ENCODE data around the gene OSBPL5.

OSBPL5 gene

DNA sequence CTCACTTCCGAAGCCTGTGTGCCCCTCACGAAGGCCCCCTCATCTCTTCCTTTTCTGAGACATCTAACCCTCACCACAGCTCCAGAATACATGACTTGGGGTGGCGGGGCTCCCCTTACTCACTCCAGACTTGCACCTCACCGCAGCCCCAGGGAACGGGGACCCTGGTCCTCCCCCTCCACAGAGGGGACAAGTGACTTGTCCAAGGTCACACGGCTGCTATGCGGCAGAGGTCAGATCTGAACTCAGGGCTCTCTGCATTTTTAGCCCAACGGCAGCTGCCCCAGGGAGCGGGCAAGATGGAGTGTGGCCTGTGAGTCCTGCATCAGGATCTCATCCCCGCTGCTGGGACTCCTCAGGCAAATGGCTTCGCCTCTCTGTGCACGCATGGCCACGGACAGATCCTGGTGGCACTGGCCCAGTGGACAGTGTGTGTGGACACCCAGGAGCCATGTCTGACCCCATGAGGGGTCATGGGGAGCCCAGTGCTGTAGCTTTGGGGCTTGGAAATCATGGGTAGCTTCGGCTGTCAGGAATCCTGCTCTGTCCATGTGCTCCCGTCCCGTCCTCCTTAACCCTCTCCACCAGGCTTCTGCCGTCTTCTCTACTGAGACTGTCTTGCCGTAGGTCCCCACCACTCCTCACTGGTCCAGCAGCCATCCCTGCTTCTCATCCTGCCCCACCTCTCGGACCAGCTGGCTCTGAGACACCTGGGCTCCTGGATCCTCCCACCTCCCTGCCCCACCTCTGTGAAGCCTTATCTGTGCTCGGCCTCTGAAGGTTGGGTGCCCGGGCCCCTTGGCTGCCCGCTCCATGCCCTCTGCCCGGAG, 59.9 kb downstream of the OSBPL5 start:
- Histone ChIP-seq H3K27ac (ENCODE audit: poor library complexity, severe bottlenecking) (no peak overlapping the region), H3K4me1 (ENCODE audit: insufficient read depth, poor library complexity, severe bottlenecking) (no peaks in the 10 kb centered on the region), H3K27me3 (ENCODE audit: insufficient read depth, poor library complexity, severe bottlenecking) (no peaks in the 10 kb centered on the region), H3K9me3 (ENCODE audit: severe bottlenecking) (no peaks in the 10 kb centered on the region), H3K4me3 (ENCODE audit: severe bottlenecking) (no peak overlapping the region), H3K36me3 (ENCODE audit: low read depth) (no peaks in the 10 kb centered on the region)
- ATAC-seq (ENCODE audit: low read depth), result no peak
- TF ChIP-seq CTCF (IDR thresholded peaks at IDR 0.05; ENCODE audit: poor library complexity, severe bottlenecking), result no peak
- peak; percentile 54 for DNase-seq (ENCODE audit: low spot score)

- TF ChIP-seq CTCF (IDR thresholded peaks at IDR 0.05; ENCODE audit: poor library complexity, severe bottlenecking), result no peak
- H3K4me1 ChIP-seq (ENCODE audit: insufficient read depth, poor library complexity, severe bottlenecking), result no peaks in the 10 kb centered on the region
- no peaks in the 10 kb centered on the region for H3K27me3 ChIP-seq (ENCODE audit: insufficient read depth, poor library complexity, severe bottlenecking)
- peak; percentile 57 for DNase-seq (ENCODE audit: low spot score)
- H3K36me3 ChIP-seq (ENCODE audit: low read depth), result no peaks in the 10 kb centered on the region
- H3K27ac ChIP-seq (ENCODE audit: poor library complexity, severe bottlenecking), result no peak overlapping the region
- 0 out of 3 replicates have a peak, but pooled peaks have one; percentile 4 for ATAC-seq (ENCODE audit: low read depth)
- no peaks in the 10 kb centered on the region for H3K9me3 ChIP-seq (ENCODE audit: severe bottlenecking)
- H3K4me3 ChIP-seq (ENCODE audit: severe bottlenecking), result no peak overlapping the region
These were observed 60.9 kb downstream of the OSBPL5 start for GRCh38 chr11:3104051-3104714.

DNA sequence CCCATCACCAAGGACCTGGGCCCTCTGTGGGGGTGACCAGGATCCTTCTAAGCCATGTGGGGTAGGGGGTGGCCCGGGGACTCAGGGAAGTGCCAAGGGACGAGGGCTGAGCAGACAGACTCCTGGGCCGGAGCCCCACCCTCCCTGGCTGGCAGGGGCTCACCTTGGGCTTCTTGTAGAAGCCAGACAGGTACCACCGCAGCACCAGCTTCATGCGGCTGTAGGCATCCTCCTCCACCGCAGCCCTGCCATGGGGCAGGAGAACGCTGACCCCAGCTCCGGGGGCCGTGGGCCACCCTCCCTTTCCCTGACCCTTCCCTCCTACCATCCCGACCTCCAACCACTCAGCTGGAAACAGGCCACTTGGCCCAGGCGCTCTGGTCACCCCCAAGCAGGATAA, 62.0 kb downstream of the OSBPL5 start:
- DNase-seq (ENCODE audit: low spot score), result peak; percentile 48
- Histone ChIP-seq H3K4me1 (ENCODE audit: insufficient read depth, poor library complexity, severe bottlenecking) (no peaks in the 10 kb centered on the region), H3K27ac (ENCODE audit: poor library complexity, severe bottlenecking) (no peak overlapping the region), H3K27me3 (ENCODE audit: insufficient read depth, poor library complexity, severe bottlenecking) (no peaks in the 10 kb centered on the region), H3K36me3 (ENCODE audit: low read depth) (no peaks in the 10 kb centered on the region), H3K9me3 (ENCODE audit: severe bottlenecking) (no peaks in the 10 kb centered on the region), H3K4me3 (ENCODE audit: severe bottlenecking) (no peak overlapping the region)
- no peak for TF ChIP-seq CTCF (IDR thresholded peaks at IDR 0.05; ENCODE audit: poor library complexity, severe bottlenecking)
- no peak for ATAC-seq (ENCODE audit: low read depth)

GRCh38 chr11:3102641-3102921, 62.5 kb downstream of the OSBPL5 start:
- ATAC-seq (ENCODE audit: low read depth), result no peak
- Histone ChIP-seq H3K36me3 (ENCODE audit: low read depth) (no peaks in the 10 kb centered on the region), H3K27ac (ENCODE audit: poor library complexity, severe bottlenecking) (no peak overlapping the region), H3K27me3 (ENCODE audit: insufficient read depth, poor library complexity, severe bottlenecking) (no peaks in the 10 kb centered on the region), H3K4me1 (ENCODE audit: insufficient read depth, poor library complexity, severe bottlenecking) (no peaks in the 10 kb centered on the region), H3K9me3 (ENCODE audit: severe bottlenecking) (no peaks in the 10 kb centered on the region), H3K4me3 (ENCODE audit: severe bottlenecking) (no peak overlapping the region)
- TF ChIP-seq CTCF (IDR thresholded peaks at IDR 0.05; ENCODE audit: poor library complexity, severe bottlenecking), result no peak
- DNase-seq (ENCODE audit: low spot score), result no peak
